Fibroblast of skin of left biceps (primary cell): ENCODE results near the gene ATP8B1.

ENCODE experiments used
- DNase-seq, 2 experiments: peaks; one replicate each; pipeline ENCODE4 v3.0.0-alpha.2; 2013; ENCODE audit warnings: low read depth in 2 of 2

The ATP8B1 gene

GRCh38 chr18:57624988-57625387, 178.1 kb downstream of the ATP8B1 start:
- DNase-seq: no peak

- DNase-seq: no peak
Measured at GRCh38 chr18:57621246-57621604, 181.9 kb downstream of the ATP8B1 start.

- no peak for DNase-seq
Measured at GRCh38 chr18:57619876-57620275, 183.2 kb downstream of the ATP8B1 start.

- no peak for DNase-seq
Measured at GRCh38 chr18:57618910-57619309, 184.2 kb downstream of the ATP8B1 start.

GRCh38 chr18:57603871-57604270, 199.2 kb downstream of the ATP8B1 start:
- DNase-seq: no peak
